HuH-7 (cell line): Measurements from ENCODE around the gene STOX2.

Experiments used
- DNase-seq: peaks from one replicate; pipeline ENCODE4 v3.0.0; 2011; ENCODE audit warnings: low spot score

STOX2 gene

DNA sequence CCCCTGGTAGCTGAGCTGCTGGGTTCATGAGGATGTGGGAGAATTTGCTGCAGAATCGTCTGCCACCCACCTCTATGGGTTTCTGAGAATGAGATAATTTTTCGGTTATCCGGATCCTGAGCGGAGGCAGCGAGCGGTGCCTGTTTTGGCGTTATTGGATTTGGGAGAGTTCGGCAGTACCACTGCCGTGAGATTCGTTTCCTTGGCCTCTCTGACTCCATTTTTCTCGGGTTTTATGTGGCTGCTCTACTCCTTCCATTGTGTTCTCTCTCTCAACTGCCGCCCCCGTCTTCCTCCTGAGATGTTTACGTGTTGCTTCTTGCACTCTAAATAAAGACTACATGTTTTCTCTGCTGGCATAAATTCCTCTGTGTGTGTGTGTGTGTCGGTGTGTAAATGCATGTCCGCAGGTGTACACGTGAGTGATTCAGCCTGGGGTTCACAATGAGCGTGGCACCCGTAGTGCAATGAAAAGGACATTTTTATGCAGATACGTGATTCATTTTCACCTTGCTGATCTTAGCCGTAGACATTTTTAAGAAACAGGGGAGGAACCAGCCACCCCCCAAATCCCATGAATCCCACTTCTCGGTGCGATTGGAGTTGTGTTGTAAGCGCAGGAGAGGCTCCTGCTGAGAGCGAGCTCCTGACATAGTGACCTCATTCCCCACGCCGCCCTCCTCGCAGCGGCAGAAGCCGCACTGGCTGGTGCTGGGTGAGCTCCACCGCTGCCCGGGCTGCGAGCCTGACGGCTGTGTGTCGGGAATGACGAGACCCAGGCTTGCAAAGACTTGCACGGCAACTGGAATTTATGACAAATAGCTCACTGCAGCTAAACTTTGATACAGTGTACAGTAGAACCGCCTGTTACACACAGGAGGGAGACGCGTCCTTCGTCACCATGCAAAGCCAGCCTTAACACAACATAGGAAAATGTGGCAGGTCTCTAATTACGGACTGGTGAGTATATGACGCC is 82.2 kb downstream of the STOX2 start:
- DNase-seq = peak; percentile 10

DNA sequence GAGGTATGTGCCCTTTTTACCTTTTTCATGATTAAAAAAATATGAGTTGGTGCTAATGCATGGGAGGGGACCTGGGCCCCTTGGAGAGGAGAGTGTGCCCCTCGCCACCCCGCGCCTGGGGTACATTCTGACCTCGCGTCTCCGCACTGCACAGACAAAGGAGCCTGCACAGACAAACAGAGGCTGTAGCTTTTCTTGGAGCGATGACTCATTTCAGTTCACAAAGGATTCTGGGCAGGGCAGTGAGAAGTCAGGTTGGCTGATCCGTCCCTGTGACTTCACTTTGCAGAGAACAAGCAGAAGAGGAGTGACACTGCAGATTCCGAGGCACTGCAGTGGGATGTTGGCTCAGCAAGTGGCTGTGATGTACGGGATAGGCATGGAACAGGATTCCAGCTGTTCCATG is 82.9 kb downstream of the STOX2 start:
- peak; percentile 20 for DNase-seq

- no peak for DNase-seq
Measured at GRCh38 chr4:183988874-183989273, 83.8 kb downstream of the STOX2 start.

DNA sequence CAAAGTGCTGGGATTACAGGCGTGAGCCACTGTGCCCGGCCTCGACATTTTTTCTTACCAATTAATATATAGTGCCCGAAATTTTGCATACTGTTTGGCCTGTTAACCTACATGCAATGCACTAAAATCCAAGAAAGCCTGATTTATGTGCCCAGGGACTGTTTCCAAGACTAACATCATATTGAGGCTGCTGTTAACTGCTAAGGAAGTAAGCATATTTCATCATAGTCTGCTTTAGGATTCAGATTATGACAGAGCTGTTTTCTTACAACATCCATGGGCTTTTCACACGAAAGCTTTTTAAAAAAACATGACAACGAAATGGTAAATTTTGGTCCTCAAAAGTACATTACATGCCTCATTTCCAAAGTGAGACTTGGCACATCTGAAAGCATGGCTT is 84.4 kb downstream of the STOX2 start:
- DNase-seq = no peak

GRCh38 chr4:183989931-183990330 is 84.8 kb downstream of the STOX2 start:
- no peak for DNase-seq

DNA sequence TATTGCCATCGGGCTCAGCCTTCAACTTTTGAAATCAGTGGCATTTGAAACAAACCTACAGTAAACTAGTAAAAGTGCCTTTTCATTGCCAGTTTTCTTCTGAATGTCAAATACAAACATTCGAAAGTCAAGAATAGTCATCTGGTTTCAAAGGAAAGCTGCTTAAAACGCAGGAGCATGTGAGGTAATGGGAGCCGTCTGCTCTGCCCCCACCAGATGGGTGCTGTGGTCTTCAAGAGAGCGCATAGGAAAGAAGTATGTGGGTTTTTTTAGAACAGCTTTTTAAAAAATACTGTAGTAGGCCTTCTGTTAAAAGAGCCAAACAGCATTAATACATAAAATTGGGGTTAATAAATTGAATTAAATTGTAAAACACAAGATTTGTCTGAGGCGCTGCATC is 88.6 kb downstream of the STOX2 start:
- DNase-seq = no peak

DNA sequence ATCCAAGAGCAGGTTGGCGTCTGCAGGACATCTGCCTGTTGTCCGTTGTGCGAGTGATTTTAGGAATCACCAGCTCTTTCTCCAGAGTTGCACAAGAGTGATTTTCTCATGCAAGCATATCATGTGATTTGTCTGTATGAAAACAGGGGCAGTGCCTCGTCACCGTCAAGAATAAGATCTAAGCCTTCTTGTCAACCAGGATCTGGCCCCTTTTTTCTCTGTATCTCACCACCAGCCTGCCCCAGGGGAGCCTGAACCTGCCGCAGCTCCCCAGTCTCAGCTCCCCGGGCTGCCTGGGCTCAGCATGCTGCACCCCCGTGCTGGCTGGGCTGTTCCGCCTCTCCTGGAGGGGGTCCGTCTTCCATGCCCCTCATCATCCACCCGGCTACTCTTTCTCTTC is 90.5 kb downstream of the STOX2 start:
- DNase-seq = no peak

GRCh38 chr4:183996868-183997267 is 91.8 kb downstream of the STOX2 start:
- DNase-seq = no peak

- DNase-seq = no peak
Measured at GRCh38 chr4:183999435-183999834, 94.3 kb downstream of the STOX2 start.

DNA sequence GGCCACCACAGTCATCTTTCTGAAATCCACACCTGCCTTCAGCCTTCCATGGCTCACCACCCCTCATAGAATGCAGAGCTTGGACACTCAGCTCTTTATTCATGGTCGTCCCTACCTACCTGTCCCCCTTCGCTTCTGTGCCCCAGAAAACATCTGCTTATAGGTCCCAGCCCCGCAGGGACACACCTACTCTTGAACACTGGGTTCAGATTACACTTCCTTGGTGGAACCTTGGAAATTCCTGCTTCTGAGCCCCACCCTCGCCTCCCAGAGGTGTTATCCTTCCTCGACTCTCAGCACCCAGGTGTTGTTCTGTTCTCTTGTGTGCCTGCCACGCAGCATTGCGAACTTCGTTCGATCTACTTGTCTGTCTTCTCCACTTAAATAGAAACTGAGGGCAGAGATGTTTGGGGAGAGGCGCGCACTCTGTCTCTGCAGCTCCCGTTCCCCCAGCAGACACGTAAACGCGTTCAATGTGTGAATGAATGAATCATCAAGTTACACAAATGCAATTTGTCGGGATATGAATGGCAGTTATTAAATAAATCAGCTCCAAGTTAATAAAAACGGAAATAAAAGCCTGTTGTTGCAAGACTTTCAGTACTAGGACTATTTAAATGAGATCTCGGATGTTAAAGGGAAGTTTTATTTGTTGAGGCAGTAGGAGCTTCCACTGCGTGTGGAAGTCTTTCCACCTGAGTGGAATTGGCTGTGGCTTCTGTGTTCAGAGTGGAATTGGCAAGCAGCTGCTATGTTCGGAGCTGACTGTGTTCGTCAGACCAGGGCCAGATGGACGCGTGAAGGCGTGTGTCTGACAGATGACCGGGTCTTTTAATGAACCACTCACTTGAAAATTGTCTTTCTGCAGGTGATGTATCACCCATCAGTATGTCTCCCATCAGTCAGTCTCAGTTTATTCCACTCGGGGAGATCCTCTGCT is 95.6 kb downstream of the STOX2 start:
- DNase-seq = no peak

DNA sequence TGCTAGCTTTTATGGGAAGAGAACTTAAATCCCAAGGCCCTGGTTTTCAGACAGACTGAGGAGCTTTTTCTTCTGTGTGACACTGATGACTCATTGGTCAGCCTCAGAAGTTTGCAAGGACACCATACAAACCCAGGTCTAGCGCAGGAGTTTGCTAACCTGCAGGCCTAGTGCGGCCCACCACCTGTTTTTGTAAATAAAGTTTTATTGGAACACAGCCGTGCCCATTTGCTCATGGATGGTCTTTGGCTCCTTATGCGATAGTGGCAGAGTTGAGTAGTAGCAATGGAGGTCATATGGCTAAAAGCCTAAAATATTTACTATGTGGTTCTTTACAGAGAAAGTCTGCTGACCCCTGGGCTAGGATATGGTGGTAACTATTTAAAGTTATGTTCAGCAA is 98.3 kb downstream of the STOX2 start:
- no peak for DNase-seq

GRCh38 chr4:184007891-184008290 is 102.8 kb downstream of the STOX2 start:
- no peak for DNase-seq

GRCh38 chr4:184010696-184011095 is 105.6 kb downstream of the STOX2 start:
- no peak for DNase-seq

DNA sequence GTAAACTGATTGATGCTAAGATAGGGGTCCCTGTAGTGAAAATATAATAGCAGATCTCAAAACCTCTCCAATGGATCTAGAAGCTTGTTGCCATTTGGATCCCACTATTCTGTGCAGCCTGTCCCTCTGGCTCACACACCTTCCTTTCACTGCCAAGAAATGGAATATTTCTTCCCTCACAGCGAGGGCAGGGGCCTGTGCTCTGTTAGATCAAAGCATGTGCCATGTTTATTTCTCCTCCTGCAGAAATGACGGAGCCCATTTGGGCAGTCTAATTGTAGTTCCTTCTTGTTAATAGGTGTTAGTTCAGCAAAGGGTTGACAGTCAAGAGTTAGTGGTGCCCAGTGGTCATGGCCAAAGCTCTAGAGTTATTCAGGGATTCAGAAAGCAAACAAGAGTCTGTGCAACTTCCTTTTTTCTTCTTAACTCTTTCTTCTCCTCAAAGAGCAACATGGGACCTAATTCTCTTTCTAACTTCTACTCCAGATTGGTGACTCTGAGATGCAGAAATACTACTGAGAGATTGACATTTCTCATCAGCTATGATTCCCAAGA is 106.8 kb downstream of the STOX2 start:
- DNase-seq = no peak

- no peak for DNase-seq
Measured at GRCh38 chr4:184012937-184013336, 107.8 kb downstream of the STOX2 start.

GRCh38 chr4:184014301-184014700 is 109.2 kb downstream of the STOX2 start:
- DNase-seq = no peak

- DNase-seq = no peak
Measured at GRCh38 chr4:184016759-184017668, 111.9 kb downstream of the STOX2 start.

DNA sequence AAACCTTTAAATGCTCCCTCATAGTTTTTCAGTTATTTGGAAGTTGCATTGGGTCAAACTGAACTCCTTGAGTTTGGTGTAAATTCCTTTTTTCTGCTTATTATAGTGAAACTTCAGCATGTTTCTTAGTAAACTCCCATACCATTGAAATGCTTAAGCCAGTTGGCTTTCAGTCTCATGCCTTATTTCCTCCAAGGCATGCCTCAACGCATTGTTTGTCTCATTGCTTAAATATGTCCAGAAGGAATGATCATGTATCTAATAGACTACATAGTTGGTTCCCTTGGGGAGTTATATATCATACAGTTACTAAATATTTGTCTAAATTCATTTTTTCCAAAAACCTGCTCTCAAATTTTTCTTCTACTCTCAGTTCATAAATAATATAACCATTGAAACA is 114.0 kb downstream of the STOX2 start:
- no peak for DNase-seq

DNA sequence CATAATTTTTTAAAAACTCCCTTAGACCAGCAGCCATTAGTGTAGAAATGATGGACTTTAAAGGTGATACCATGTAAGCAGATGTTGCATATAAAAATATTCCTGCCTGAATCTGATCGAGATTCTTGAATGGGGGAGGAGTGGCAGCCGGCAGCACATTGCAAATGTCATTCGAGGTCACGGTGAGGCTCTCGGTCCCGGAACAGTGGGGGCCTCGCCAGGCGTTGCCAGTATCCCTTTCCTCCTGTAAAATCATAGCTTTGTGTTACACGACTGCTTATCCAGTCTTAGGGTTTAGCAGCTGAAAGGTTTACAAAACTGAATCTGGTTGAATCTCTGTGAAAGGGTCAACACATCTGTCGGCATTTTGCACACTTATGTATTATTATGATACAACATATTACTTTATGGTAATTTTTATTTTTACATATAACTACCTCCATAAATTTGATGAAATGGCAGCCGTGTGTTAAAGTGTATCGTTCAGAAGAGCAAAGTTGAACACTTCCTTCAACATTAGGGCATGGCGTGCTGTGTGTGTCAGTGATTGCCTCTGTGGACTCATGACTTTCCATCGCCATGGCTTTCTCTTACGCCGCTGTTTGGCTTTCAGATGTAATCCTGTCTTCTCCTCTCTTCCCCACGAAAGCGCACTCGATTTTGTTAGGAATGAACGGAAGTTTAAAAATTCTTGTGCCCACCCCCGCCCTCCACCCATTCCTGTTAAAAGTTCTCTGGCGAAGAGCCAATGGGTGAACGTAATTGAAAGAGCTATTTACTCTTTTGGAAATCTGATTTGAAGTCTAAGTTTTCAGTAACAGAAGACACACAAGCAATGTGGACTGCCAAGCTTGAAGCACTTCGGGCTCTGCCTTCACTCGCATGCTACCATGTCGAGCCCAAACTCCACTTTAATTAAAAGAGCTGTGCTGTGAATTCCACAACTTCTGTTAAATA is 114.8 kb downstream of the STOX2 start:
- DNase-seq = no peak

- DNase-seq = no peak
Measured at GRCh38 chr4:184021389-184021788, 116.3 kb downstream of the STOX2 start.
